GM19023 (cell line): ENCODE data around the gene SELL.
"Not testable (repeated sequence)": the region's sequence is repeated elsewhere in the genome, so short reads cannot be mapped to it uniquely, and the experiment has no call there.

ENCODE experiments used
- ATAC-seq: cut with Tn5 transposase; IDR thresholded peaks from one replicate; pipeline ENCODE4 v1.9.1; 2021; ENCODE audit warnings: mild to moderate bottlenecking, moderate library complexity; ENCODE audit not compliant: unreplicated experiment

Gene SELL

DNA sequence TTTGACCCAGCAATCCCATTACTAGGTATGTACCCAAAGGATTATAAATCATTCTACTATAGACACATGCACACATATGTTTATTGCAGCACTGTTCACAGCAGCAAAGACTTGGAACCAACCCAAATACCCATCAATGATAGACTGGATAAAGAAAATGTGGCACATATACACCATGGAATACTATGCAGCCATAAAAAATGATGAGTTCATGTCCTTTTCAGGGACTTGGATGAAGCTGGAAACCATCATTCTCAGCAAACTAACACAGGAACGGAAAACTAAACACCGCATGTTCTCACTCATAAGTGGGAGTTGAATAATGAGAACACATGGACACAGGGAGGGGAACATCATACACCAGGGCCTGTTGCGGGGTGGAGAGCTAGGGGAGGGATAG lies 41.2 kb downstream of the SELL start:
- ATAC-seq = not testable (repeated sequence)

- ATAC-seq = not testable (repeated sequence)
Measured at GRCh38 chr1:169667699-169668596, 43.5 kb downstream of the SELL start.

DNA sequence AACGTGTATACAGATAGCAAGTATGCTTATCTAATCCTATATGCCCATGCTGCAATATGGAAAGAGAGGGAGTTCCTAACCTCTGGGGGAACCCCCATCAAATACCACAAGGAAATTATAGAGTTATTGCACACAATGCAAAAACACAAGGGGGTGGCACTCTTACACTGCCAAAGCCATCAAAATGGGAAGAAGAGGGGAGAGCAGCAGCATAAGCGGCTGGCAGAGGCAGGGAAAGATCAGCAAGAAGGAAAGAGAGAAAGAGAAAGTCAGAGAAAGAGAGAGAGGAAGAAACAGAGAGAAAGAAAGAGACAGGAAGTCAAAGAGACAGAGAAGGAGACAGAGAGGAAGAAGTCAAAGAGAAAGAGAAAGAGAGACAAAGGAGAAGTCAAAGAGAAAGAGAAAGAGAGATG lies 44.2 kb downstream of the SELL start:
- ATAC-seq = not testable (repeated sequence)

DNA sequence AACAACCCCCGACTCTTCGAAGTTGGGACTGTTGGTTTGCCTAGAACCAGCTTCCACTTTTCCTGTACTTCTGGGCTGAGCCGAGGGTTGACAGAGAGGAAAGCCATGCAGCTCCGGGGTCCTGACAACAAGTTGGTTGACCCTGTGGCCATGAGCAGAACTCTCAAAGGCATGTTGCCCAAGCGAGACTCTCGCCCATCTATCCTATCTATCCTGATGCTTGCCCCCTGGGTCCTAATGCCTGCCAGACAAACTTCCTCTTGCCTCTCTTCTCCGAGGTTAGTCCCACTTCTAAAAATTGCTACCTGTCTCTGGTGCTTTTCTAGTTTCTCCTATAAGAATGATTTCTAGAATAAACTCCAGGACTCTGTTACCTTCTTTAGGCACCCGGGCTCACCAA lies 48.7 kb downstream of the SELL start:
- not testable (repeated sequence) for ATAC-seq

GRCh38 chr1:169661066-169661465 lies 50.4 kb downstream of the SELL start:
- not testable (repeated sequence) for ATAC-seq

DNA sequence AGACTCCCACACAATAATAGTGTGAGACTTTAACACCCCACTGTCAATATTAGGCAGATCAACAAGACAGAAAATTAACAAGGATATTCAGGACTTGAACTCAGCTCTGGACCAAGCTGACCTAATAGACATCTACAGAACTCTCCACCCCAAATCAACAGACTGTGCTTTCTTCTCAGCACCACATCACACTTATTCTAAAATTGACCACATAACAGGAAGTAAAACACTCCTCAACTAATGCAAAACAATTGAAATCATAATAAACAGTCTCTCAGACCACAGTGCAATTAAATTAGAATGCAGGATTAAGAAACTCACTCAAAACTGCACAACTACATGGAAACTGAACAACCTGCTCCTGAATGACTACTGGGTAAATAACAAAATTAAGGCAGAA lies 52.6 kb downstream of the SELL start:
- not testable (repeated sequence) for ATAC-seq

- ATAC-seq = no peak
Measured at GRCh38 chr1:169653873-169654272, 57.5 kb downstream of the SELL start.

- no peak for ATAC-seq
Measured at GRCh38 chr1:169651035-169651434, 60.4 kb downstream of the SELL start.

DNA sequence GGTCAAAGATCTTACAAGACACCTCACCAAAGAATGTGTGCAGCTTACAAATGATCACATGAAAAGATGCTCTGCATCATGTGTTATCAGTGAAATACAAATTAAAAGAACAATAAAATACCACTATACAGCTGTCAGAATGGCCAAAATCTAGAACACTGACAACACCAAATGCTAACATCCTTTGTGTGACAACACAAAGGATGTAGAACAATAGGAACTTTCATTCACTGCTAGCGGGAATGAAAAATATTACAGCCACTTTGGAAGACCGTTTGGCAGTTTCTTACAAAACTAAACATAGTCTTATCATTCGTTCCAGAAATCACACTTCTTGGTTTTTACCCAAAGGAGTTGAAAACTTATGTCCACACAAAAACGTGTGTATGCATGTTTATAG lies 60.9 kb downstream of the SELL start:
- ATAC-seq = no peak

- ATAC-seq = no peak
Measured at GRCh38 chr1:169648709-169649108, 62.7 kb downstream of the SELL start.

- no peak for ATAC-seq
Measured at GRCh38 chr1:169648187-169648586, 63.2 kb downstream of the SELL start.

- ATAC-seq = no peak
Measured at GRCh38 chr1:169647512-169647911, 63.9 kb downstream of the SELL start.

DNA sequence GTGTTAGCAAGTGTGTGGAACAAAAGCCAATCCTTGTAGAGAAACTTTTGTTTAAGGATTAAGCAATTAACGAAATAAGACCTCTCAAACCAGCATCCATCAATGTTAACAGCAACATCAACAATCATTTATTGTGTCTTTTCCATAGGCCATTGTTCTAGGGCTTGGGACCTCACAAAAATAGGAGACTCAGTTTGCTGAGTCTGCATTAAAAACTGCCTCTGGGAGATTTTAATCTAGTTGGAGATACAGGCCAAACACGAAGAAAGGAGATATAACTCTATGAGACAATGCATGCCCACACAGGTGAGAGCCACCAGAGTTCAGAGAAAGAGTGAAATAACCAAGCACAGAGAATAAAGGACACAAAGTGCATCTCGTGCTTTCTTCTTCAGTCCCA lies 67.1 kb downstream of the SELL start:
- ATAC-seq = no peak
